Measurements from ENCODE around the gene S1PR2. TPM values are rescaled to one million over a fixed set of nuclear protein-coding genes. Genes with fewer than 3 reads are reported as not detected.

Gene S1PR2
- total and polyA plus RNA-seq, 9 of the 15 experiments (the other 6 are each of a cell fraction or from before 2014, with no cell fraction given), result 1.5 to 3.9 (median 2.0) TPM

GRCh38 chr19:10274589-10274988 is 43.5 kb upstream of the S1PR2 start:
- no peak for ATAC-seq
- FAIRE-seq, result no peak
- TF ChIP-seq POLR2AphosphoS5 (IDR thresholded peaks at IDR 0.05; ENCODE audit: control insufficient read depth, insufficient read depth, low read depth, low read length) (no peak), ZNF318 (IDR thresholded peaks at IDR 0.05; ENCODE audit: borderline replicate concordance in 1 of 2, low read depth in 1 of 2) (no peak), ZEB2 (IDR thresholded peaks at IDR 0.05) (no peak), AFF1 (IDR thresholded peaks at IDR 0.05; ENCODE audit: low read depth in 1 of 2, partially characterized antibody in 2 of 2) (no peak), TOE1 (IDR thresholded peaks at IDR 0.05; ENCODE audit: borderline replicate concordance) (no peak), TOE1 (CRISPR knock-in tag; IDR thresholded peaks at IDR 0.05; ENCODE audit: borderline replicate concordance, low read depth) (no peak)

More at GRCh38 chr19:10274589-10274988, 43.5 kb upstream of the S1PR2 start:
- H2AFZ ChIP-seq (ENCODE audit: low read depth, low read length), result no peak overlapping the region
- H3K27ac ChIP-seq (ENCODE audit: extremely low read depth, low read depth, low read length), result no peak overlapping the region
- intact Hi-C loops (cut with micrococcal nuclease), result no loop called here
- POLR2A ChIA-PET, result interaction anchor here (0.7 kb wide), 1 partner anchor 17 kb away, joined by 5 read pairs; no protein-coding TSS in a partner anchor
- no peaks in the 10 kb centered on the region for H4K20me1 ChIP-seq (replicated peaks; ENCODE audit: control insufficient read depth, insufficient read depth, low read length)
- H3K79me2 ChIP-seq (ENCODE audit: control insufficient read depth, insufficient read depth, low read length), result peaks cover 30% of the 10 kb centered on the region
- WGBS (ENCODE audit: insufficient coverage, low coverage, missing lambda C conversion rate), result 94% methylated on average over 10 of the region's 10 CpGs
- no peaks in the 10 kb centered on the region for H3K9me3 ChIP-seq (replicated peaks; ENCODE audit: control insufficient read depth, insufficient read depth, low read depth, low read length)
- H3K27me3 ChIP-seq (ENCODE audit: control insufficient read depth in 2 of 2, insufficient read depth in 2 of 2, low read length in 2 of 2), result no peaks in the 10 kb centered on the region
- H3K9me1 ChIP-seq (ENCODE audit: control insufficient read depth, insufficient read depth, low read length), result no peaks in the 10 kb centered on the region
- peak overlapping the region in 1 of 2 experiments; percentile 50; a peak in 2 of 4 replicates for H3K9ac ChIP-seq (ENCODE audit: insufficient read depth in 1 of 2, low read depth in 2 of 2, low read length in 2 of 2)
- in situ Hi-C loops (cut with MboI), result loop anchor here (5.0 kb wide), 1 partner anchor 113 kb away; no protein-coding TSS in a partner anchor
- H3K4me3 ChIP-seq, result no peak overlapping the region
- DNase-seq (ENCODE audit: extremely low read depth in 1 of 4, low spot score in 3 of 4), result no peak
- peaks cover 56% of the 10 kb centered on the region; the same call in 2 of the 3 replicates for H3K36me3 ChIP-seq (ENCODE audit: control insufficient read depth, insufficient read depth, low read length)
- BruUV-seq (replicated peaks), result no TSS peak
- CTCF ChIA-PET (ENCODE audit: low intra/inter-chr PET ratio), result no interaction called here
- H3K4me2 ChIP-seq (ENCODE audit: insufficient read depth, low read length), result no peak overlapping the region
- H3K4me1 ChIP-seq (replicated peaks in 1 of 2; ENCODE audit: control insufficient read depth in 2 of 2, insufficient read depth in 2 of 2, low read length in 2 of 2), result peaks cover 15 to 25% of the 10 kb centered on the region in 2 experiments; a peak in 4 of 5 replicates

Measured in K562 (cell line).